Epithelial cell of esophagus (primary cell): Measurements from ENCODE around the gene APBB3.
A peak's percentile ranks its signal among the peaks of the same experiment; 100 is the strongest.

Experiments used
- DNase-seq: peaks from one replicate; pipeline ENCODE4 v3.0.0; 2010; ENCODE audit warnings: low read depth
- H3K4me3 ChIP-seq: 2 replicates; pipeline ENCODE4 v1.5.1; 2011; ENCODE audit warnings: mild to moderate bottlenecking, low read length, control low read depth
- TF ChIP-seq, protein P1 (sequence below): IDR thresholded peaks from 2 replicates; pipeline ENCODE4 v1.5.1; 2011; ENCODE audit warnings: low read depth, mild to moderate bottlenecking, low read length, control low read depth, inconsistent platforms; ENCODE audit not compliant: insufficient read depth; ENCODE audit errors: missing control alignments

Gene APBB3

DNA sequence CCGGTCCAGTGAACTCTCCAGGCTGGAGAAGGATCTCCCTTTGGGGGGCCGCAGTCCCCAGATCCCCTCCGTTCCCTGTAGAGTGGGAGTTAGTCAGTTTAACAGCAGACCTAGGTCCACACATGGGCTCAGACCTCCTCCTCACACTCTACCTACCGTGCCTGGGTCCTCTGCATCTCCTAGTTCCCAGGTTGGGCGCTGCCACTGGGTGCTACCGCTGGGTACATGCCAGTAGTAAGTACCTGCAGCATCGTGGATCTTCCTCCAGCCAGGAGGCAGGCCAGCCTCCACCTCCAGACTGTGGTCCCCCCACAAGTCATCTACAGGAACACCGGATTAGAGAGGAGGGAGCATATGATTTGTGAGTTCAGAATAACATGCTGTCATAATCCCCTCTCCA, 802 bp downstream of the APBB3 start:
- H3K4me3 ChIP-seq: peak overlapping the region; percentile 90
- no peak for DNase-seq
- TF ChIP-seq, protein P1, sequence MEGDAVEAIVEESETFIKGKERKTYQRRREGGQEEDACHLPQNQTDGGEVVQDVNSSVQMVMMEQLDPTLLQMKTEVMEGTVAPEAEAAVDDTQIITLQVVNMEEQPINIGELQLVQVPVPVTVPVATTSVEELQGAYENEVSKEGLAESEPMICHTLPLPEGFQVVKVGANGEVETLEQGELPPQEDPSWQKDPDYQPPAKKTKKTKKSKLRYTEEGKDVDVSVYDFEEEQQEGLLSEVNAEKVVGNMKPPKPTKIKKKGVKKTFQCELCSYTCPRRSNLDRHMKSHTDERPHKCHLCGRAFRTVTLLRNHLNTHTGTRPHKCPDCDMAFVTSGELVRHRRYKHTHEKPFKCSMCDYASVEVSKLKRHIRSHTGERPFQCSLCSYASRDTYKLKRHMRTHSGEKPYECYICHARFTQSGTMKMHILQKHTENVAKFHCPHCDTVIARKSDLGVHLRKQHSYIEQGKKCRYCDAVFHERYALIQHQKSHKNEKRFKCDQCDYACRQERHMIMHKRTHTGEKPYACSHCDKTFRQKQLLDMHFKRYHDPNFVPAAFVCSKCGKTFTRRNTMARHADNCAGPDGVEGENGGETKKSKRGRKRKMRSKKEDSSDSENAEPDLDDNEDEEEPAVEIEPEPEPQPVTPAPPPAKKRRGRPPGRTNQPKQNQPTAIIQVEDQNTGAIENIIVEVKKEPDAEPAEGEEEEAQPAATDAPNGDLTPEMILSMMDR: peak; percentile 5

GRCh38 chr5:140561753-140562523, 2.5 kb downstream of the APBB3 start:
- no peak for DNase-seq
- TF ChIP-seq, protein P1: no peak
- H3K4me3 ChIP-seq: no peak overlapping the region

GRCh38 chr5:140560227-140560626, 4.2 kb downstream of the APBB3 start:
- TF ChIP-seq, protein P1: no peak
- DNase-seq: no peak
- H3K4me3 ChIP-seq: no peak overlapping the region

GRCh38 chr5:140558542-140558941, 5.9 kb downstream of the APBB3 start:
- DNase-seq: no peak
- no peak overlapping the region for H3K4me3 ChIP-seq
- TF ChIP-seq, protein P1: no peak

DNA sequence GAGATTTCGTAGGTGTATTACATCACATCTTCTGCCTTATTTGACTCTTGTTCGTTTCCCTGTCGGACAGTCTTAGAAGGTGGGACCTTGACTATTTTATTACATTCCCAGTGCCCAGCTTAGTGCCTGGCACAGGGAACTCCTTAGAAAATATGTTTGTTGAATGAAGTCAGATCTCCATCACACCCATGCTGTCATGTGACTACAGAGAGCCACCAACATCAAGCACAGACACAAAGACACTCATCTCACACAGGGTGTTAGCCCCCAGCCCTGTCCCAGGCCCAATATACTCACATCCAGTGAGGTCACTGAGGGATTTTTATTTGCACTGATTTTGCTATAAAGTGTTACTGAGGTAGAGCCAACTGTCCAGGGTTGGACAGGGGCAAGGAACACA, 6.4 kb downstream of the APBB3 start:
- TF ChIP-seq, protein P1: no peak
- DNase-seq: no peak
- no peak overlapping the region for H3K4me3 ChIP-seq

DNA sequence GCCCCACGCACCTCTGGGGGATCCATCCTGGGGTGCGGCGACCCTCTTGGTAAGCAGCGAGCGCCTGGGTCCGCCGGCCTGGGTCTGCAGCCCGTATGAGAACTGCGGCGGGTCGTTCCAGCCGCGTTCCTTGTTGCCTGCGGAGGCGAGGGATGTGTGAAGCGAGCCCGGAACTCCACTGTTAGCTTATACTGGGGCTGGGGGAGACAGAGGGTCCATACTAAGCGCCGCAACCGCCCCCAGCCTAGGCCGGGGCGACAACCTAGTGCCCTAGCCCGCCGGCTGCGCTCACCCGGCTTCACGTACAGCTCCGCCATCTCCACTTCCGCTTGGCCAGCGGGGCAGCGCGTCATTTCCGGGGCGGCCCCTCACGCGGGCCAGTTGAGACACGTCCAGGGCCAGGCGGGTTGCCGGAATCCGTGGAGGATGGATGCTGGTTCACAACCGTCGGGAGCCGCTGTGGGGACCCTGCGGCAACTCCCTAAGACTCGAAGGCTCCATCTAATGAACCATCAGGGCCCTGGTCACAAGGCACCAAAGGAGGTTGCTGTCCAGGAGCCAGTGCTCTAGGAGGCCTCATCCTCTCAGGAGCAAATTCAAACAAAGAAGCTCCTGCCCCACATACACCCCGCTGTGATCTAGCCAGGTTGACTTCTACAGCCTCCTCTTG, 7.1 kb downstream of the APBB3 start, which contains the start of gene SRA1:
Gene SRA1 (minus strand): TSS at position 338 of the 670 bp plus-strand sequence. CDS start 21 bp downstream, at position 317.
- peak within 1 kb of the TSS; percentile 86 for H3K4me3 ChIP-seq
- TF ChIP-seq, protein P1: no peak
- peak; percentile 94 for DNase-seq
